DMS114 treated with DMSO at 0.1 percent for 48 hours (cell line): Measurements from ENCODE around the gene RSPO4.
"Not testable (repeated sequence)": the region's sequence is repeated elsewhere in the genome, so short reads cannot be mapped to it uniquely, and the experiment has no call there.

Experiments
- DNase-seq: peaks from one replicate; lab custom pipeline; 2025; ENCODE audit not compliant: unreplicated experiment; lab: John Stamatoyannopoulos, UW

RSPO4 gene

DNA sequence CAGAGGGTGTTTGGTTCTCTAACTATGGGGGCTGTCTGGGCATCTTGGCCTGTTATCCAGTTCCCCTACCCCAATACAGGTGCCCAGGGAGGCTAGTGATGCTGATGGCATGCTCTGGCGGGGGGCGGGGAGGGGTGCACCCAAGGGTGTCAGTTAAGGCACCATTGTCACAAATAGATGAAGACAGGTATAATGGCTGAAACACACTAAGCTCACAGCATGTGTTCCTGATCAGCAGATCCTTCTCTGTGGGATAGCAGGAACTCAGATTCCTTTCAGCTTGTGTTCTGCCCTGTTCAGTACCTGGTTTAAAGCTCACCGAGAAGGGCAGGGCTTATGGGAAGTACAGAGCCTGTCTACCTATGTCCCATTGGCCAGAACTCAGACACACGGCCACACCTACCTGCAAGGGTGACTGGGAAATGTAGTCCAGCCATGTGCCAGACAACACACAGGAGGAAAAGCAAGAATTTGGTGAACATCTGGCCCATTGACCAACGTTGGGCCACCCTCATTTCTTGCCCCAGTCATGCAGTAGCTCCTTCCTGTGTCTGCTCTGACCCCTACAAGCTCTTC, 3.4 kb upstream of the RSPO4 start:
- DNase-seq = peak; percentile 16

DNA sequence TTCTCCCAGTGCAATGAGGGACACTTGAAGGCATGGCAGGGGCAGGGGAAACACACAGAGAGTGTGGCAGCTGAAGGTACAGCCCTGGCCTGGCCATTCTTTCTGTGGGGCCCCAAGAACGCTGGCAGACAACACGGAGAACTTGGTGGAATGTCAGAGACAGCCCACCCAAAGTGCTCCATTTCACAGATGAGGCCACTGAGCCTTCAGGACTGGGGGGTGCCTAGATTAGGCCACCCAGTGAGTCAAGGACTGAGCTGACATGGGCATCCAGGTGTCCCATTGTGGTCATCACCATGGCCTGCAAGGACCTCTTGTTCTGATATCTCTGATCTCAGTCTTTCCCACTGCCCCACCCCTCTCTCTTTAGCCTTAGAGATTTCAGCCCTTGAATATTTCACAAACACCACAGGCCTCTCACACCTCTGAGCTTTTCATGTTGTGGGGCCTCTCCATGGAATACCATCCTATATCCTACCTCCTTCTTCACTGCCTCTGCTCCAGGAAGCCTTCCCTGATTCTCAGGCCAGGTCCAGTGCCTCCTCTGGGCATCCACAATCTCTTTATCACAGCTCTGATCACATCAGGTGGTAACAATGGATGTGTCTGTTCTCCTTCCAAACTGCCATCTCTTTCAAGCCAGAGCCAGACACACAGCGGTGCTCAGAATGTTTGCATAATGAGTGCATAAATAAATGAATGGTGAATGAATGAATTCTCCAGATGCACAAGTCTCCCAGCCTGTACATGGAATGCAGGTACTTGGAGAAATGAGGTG, 2.0 kb upstream of the RSPO4 start:
- DNase-seq = no peak

DNA sequence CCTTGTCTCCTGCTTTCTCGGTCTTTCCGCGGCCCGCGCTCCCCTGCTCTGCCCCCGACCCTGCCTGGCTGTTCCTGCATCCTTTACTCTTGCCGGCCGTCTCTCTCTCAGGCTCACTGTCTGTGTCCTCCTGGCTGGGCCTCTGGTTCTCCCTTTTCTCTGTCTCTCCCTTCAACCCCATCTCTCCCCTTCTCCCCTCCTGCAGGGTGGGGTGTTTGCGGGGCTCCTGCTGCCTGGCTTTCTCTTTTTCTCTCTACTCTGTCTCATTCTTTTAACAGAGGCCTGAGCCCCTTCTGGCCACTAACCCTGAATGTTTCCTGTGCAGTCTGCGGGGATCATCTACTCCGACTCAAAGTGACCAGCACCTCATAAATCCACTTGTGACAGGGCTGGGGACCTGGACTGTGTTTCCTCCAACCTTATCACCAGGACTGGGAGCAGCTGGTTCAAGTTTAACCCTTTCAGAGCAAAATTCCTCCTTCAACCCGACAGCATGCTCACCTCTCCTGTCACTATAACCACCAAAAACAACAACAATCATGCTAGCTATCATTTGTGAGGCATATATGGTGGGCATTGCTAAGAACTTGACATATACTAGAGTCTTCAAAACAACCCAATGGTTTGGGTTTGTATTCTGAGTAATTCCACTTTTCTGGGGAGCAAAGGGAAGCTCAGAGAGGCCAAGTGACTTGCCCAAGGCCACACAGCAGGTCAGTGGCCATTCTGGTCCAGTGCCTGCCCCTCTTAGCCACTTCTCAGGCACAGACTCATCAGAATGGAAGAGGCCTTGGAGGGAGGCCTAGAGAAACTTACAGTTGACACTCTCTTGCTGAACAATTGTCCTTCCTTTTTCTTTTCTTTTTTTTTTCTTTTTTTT, 811 bp upstream of the RSPO4 start:
- DNase-seq = no peak

DNA sequence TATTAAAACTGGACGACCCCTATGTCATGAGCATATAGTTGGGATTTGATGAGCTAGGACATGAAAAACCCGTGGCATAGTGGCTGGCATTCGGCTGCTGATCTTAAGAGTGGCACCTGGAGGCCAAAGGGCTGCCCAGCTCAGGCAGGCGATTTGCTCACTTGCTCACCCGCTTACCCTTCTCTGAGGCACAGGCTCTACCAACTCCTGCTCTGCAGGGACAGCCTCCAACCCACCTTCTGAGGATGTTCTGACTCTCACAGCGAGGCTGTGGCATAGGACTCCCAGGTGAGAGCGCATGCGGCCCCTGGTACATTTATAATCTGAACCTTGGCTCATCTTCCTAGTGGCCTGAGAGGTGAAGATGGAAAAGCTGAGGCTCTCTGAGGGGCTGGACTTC, 995 bp downstream of the RSPO4 start:
- DNase-seq = no peak

DNA sequence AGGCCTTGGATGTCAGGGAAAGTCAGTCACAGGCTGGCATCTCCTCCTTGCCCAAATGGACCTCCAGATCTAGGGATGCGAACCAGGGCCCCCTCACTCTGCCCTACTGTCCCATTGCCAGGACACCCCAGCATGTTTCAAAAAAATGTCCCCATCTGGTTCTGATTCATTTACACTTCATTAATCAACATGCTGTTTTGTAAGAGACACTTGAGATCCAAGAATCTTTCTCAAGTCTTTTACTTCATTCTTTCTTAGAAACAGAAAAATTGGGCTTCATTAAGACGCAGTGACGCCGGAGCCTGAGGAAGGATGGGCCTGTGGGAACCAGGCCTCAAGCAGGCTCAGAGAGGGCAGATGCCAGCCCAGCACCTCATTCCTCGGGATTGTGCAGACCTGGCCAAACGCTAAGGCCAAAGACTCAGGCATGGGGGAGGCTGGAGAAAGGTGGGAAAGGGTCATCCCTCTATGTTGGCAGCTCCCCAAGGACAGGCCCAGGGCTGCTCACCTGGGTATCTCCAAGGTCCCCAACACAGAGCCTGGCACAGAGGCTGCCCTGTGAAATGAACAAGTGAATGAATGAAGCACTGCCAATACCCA, 3.8 kb downstream of the RSPO4 start:
- DNase-seq = no peak

DNA sequence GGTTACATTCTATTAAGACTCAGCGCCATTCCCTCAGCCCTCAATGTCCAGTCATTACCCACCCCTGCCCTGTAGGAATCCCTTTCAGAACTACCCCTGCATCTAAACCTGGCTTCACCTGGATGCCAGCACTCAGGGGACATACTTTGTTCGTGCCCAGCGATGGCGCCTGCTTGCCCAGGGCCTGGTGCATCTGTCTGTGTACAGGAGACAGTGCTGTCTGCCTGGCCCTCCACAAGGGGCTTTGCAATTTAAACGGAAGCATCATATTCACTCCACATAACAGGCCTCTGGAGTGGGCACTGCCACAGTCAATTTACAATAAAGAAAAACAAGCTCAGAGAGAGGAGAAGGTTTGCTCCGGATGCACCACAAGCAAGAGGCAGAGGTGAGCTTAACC, 4.6 kb downstream of the RSPO4 start:
- no peak for DNase-seq

DNA sequence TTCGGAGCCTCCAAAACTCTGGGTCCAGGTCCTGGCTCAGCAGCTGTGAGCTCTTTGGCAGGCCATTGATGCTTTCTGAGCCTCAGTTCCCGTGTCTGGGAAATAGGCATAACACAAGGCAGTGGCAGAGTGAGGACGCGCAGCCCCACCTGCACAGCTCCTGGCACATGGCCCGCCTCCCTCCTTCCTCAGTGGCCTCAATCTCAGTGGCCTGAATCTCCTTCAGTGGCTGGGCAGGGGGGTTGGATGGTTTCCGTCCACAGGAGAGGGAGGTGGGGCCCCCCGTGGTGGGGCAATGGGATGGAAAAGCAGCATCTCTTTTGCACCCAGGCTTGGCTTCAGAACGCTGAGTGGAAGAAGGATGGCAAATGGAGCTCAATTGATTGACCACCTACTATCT, 5.1 kb downstream of the RSPO4 start:
- no peak for DNase-seq

DNA sequence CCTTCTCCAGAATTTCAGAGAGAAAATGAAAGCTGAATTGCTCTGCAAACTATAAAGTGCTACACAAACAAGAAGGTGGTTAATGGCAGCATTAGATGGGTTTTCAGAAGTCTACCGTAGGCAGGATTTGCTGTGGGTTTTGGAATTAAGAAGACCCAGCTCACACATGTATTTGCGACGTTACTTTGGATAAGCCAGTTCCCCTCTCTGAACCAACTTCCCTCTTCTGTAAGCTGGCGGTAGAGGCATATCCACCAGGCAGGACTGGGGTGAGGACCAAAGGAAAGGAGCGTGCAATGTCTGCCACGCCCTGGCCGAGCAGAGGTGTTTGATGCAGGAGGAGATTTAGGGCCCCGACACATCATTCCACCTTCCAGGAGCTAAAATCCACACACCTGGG, 6.9 kb downstream of the RSPO4 start:
- no peak for DNase-seq

DNA sequence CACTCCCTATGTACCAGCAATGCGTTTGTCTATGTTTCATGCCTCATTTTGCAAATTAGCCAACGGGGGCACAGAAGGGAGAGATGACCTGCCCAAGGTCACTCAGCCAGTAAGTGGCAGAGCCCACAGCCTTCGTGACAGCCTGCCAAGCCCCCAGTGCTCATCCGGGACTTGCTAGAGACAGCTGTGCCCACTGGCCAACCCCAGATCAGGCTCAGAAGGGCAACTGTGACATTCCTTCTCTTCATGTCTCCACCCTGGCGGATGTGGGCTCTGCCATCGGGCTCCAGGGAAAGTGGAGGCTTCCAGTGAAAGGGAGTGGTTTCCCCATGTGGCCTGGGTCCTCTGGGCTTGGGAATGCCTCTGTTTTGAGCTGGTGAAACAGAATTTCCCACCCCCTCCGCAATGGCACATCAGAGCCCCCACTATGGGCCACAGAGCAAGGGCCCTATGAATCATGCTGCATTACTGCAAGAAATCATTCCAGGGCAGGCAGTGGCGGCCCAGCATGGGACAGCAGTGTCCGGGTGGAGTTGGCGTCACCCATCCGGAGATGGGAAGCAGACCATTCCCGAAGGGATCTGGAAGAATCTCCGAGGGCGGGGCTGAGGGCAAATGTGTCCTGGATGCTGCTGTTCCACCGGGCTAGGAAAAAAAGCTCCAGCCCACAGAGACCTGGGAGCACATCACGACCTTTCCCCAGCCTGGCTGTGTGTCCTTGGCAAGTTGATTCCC, 9.1 kb downstream of the RSPO4 start:
- no peak for DNase-seq

DNA sequence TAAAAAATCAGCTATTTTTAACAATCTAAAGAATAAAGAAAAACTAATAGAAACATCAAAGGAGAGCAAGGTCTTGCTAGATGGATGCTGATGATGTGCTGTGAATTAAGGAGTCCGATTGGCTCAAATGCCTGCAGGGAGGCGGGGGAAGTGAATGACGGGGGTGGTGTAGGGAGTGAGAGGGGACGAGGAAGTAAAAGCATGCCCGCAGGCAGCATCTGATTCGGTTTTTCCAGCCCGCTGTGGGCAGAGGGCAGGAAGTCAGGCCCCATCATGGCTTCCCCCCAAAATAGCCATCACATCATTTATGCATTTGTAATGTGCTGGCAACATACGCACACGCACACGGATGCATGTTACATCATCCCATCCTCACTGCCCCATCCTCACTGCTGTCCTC, 10.3 kb downstream of the RSPO4 start:
- no peak for DNase-seq

DNA sequence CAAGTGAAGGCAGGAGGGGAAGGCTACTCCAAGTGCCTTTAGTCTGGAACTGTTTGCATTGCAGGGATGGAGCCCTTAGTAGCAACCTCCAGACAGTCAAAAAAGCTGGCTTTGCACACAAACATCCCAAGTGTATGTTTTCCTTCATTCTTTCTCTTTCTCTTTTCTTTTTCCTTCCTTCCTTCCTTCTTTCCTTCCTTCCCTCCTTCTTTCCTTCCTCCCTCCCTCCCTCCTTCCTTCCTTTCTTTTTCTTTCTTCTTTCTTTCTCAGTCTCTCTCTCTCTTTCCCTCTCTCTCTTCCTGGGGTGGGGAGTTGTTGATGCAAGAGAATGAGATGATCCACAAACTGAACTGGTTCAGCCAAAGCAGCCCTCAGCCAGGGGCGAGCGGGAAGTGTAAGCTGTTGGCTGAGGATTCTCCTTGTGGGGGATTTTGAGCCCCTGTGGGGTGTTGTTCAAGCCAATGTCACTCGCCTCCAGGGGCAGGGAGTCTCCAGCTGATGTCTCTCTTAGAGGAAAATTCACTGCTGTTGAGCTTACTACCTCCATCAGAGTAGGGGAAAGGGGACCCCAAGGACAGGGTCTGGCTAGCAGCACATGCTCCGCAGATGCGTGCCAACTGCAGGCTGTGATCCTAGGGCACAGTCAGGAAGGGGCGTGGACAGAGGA, 11.7 kb downstream of the RSPO4 start:
- DNase-seq = no peak

DNA sequence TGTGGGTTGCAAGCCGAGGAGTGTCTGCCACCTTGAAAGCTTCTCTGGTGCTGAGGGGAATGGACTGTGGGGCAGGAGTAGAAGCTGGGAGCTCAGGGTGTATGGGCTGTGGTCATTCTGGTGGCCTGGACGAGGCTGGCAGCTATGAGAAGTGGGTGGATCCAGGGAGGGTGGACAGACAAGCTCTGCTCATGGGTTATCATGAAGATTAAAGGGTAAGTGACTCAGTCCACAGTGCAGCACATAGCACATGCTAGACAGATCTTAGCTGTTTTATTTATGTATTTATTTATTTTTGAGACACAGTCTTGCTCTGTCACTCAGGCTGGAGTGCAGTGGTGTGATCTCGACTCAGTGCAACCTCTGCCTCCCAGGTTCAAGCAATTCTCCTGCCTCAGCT, 13.8 kb downstream of the RSPO4 start:
- no peak for DNase-seq

DNA sequence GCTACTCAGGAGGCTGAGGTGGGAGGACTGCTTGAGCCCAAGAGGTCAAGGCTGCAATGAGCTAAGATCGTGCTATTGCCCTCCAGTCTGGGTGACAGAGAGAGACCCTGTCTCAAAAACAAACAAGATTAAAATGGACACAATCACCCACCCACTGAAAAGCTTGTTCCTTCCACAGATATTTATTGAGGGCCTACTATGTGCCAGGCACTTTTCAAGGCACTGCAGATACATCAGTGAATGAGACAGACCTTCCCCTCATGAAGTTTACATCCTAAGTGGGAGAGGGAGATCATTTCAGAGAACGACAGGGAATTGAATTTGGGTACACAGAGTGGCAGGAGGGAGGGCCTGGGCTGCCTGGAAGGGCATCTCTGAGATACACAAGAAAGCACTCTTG, 14.4 kb downstream of the RSPO4 start:
- no peak for DNase-seq

DNA sequence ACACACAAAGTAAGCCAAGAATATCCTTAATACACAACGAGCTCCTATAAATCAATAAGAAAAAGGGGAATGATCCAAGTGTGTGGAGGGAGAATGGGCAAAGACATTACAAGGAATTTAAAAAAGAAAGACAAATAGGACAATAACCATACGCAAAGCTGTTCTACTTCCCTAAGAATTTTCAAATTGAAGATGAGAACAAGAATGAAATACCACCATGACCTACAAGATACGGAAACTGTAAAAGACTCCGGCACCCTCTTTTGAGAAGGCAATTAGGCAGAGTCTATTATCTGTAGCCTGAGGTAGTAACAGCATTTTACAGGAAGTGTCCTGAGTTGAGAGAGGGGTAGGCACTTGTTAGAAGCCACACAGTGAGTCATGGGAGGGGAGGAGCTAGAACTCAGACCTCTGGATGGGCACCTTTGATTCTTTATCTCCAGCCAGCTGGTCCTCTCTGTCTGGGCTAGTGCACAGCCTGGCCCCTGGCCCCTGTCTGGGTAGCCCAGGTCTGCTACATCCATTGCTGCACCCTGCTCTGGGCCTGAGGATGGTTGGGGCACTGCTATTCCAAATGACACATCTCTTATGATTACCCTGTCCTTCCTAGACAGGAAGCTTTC, 15.3 kb downstream of the RSPO4 start:
- no peak for DNase-seq

DNA sequence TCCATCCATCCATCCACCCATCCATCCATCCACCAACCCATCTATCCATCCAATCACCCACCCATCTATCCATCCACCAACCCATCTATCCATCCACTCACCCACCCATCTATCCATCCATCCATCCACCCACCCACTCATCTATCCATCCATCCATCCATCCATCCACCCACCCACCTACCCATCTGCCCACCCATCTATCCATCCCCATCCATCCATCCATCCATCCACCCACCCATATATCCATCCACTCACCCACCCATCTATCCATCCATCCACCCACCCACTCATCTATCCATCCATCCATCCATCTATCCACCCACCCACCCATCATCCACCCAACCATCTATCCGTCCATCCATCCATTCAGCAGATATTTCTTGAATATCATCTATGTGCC, 17.1 kb downstream of the RSPO4 start:
- not testable (repeated sequence) for DNase-seq

DNA sequence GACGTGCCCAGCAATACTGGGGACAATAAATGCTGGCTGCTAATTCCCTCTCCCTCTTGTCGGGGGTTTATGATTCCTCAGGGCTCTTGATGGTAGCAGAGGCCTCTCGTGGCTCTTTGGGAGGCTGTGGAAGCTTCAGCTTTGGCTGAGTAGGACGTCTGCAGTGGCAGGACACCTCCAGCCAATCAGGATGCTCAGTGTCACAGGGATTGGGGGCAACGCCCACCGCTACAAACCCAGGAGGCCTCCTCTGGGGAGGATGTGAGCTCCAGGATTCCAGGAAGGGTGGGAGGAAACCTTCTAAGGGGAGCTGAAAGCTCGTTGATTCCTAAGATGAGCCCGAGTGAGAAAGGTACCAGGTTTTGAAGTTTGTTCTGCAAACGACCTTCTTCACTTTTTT, 19.4 kb downstream of the RSPO4 start:
- no peak for DNase-seq

DNA sequence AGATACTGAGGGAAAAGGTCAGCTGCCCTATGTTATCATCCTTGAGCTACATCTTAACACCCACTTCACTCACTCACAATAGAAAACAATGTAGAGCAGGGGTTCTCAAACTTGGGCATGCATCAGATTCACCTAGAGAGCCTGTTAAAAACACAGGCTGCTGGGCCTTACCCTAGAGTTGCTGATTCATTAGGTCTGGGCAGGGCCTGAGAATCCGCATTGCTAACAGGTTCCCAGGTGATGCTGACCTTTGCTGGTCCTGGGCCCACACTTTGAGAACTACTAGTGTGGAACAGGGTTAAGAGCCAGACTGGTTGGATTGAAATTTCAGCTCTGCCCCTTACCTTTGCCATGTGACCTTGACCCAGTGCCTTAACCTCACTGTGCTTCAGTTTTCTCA, 25.1 kb downstream of the RSPO4 start:
- DNase-seq = no peak

DNA sequence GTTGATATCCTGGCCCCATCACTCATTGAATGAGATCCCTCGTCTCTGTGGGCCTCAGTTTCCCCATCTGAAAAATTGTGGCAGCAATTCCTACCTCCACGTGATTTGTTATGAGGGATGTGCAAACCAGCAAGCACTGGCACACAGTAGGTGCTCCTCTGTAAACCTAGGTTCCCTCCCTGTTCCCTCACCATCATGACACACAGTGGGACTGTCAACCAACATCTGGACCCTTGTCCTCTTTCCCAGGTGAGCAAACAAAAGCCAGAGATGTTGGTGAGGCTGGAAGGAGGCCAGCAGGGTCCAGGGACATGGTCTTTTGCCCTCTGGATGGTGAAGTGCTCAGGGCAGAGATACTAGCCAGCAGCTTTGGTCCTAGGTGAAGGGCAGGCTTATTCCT, 26.1 kb downstream of the RSPO4 start:
- no peak for DNase-seq

DNA sequence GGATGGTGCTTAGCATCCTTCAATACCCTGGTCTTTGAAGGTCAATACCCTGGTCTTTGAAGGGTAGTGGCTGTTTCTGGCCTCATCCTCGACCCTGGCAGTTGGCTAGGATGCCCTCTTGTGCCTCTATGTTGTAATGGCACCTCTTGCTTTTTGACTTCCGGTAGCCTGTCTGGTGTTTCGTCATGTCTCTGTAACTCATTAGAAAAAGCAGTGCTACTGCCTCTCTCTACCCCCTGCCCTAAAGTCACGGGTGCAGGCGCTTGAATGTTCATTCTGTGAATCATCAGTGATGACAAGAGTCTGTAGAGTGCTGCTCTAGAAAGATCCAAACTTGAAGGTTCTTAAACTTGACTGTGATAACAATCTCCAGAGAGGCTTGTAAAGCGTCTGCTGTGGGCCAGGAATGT, 28.3 kb downstream of the RSPO4 start:
- DNase-seq = no peak

DNA sequence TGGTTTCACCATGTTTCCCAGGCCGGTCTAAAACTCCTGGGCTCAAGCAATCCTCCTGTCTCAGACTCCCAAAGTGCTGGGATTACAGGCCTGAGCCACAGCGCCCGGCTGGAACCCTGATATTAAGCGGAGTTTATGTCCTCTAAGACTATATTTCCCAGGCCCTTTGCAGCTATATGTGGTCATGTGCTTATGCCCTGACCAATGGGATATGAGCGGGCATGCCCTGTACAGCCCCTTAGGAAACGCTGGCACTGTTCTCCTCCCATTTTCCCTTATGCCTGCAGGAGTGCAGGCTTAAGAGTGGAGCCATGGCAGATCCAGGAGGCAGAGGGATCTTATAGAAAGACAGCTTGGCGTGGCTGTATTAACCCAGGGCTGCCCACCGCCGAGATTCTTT, 29.9 kb downstream of the RSPO4 start:
- no peak for DNase-seq
